ENCODE data around the gene TRERF1. TPM values are rescaled to one million over a fixed set of nuclear protein-coding genes. Genes with fewer than 3 reads are reported as not detected.

Gene TRERF1
- total and polyA plus RNA-seq, 2 of the 8 experiments (the other 6 are each of a cell fraction or from before 2014, with no cell fraction given): 10.8 to 21.5 TPM

DNA sequence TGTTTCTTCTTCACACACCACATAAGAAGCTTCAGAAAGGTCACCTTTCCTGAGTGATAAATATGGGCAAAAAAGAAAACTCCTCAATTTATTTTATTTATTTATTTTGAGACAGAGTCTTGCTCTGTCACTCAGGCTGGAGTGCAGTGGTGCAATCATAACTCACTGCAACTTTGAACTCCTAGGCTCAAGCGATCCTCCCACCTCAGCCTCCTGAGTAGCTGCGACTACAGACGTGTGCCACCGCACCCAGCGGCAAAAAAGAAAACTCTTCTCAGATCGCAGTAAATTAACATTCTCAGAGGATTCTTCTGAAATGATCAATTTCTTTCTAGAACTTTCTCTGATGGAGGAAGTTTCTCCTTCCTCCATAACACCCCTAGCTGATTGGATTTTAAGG, 111.2 kb downstream of the TRERF1 start:
- ChIA-PET CTCF (ENCODE audit: partially characterized antibody) (interaction anchor here (0.6 to 1.7 kb wide), 2 partner anchors 18 to 195 kb away, joined by 3 to 4 read pairs; no protein-coding TSS in a partner anchor), POLR2A (ENCODE audit: partially characterized antibody) (no interaction called here)
- Histone ChIP-seq H3K9me3 (ENCODE audit: insufficient read depth in 2 of 2, low read depth in 1 of 2, low read length in 1 of 2) (no peaks in the 10 kb centered on the region), H3K27me3 (replicated peaks in 1 of 4; ENCODE audit: control insufficient read depth in 3 of 4, extremely low read depth in 1 of 4, insufficient read depth in 3 of 4, low read length in 3 of 4) (no peaks in the 10 kb centered on the region), H4K5ac (ENCODE audit: insufficient read length, low read depth, low read length) (no peak overlapping the region), H3K4ac (replicated peaks; ENCODE audit: insufficient read length, low read depth, low read length) (no peak overlapping the region), H3K27ac (ENCODE audit: low read depth, low read length) (no peak overlapping the region), H4K20me1 (replicated peaks in 1 of 2; ENCODE audit: control insufficient read depth in 1 of 2, insufficient read depth in 2 of 2, low read length in 2 of 2) (peaks cover 2 to 8% of the 10 kb centered on the region in 2 experiments), H3K79me1 (ENCODE audit: low read depth, low read length) (peaks cover 27% of the 10 kb centered on the region), H3K56ac (replicated peaks; ENCODE audit: insufficient read length, low read depth, low read length) (no peak overlapping the region), H2BK12ac (ENCODE audit: low read depth, low read length) (no peak overlapping the region), H3K79me2 (ENCODE audit: control insufficient read depth in 1 of 2, insufficient read depth in 2 of 2, low read length in 2 of 2) (peaks cover 0 to 56% of the 10 kb centered on the region in 2 experiments; a peak in 2 of 4 replicates), H2BK120ac (replicated peaks; ENCODE audit: low read depth, low read length) (no peak overlapping the region), H2BK5ac (ENCODE audit: low read depth, low read length) (no peak overlapping the region), H3K4me2 (ENCODE audit: insufficient read depth in 1 of 2, low read depth in 2 of 2, low read length in 2 of 2) (no peak overlapping the region), H3K36me3 (ENCODE audit: control insufficient read depth in 2 of 4, insufficient read depth in 4 of 4, low read length in 3 of 4) (0 out of 8 replicates have a peak, but pooled peaks cover 0 to 4% (median 0%) of the 10 kb centered on the region in 4 experiments), H4K91ac (replicated peaks; ENCODE audit: insufficient read length, low read length) (no peak overlapping the region), H3K23ac (ENCODE audit: insufficient read length) (no peak overlapping the region), H3K4me3 (ENCODE audit: extremely low read depth in 1 of 4, insufficient read depth in 2 of 4, low read depth in 3 of 4, low read length in 4 of 4) (no peak overlapping the region), H2AK5ac (ENCODE audit: low read depth, low read length) (no peak overlapping the region), H3K9ac (replicated peaks in 1 of 4; ENCODE audit: extremely low read depth in 1 of 4, low read depth in 3 of 4, low read length in 3 of 4) (no peak overlapping the region), H3K4me1 (replicated peaks in 1 of 4; ENCODE audit: control insufficient read depth in 3 of 4, insufficient read depth in 4 of 4, low read length in 3 of 4) (peaks cover 0 to 3% (median under 1%) of the 10 kb centered on the region in 4 experiments; a peak in 1 of 7 replicates), H4K8ac (ENCODE audit: extremely low read depth, insufficient read depth, low read length) (no peak overlapping the region), H2AFZ (ENCODE audit: low read length) (no peak overlapping the region), H3K18ac (ENCODE audit: extremely low read depth, low read length) (no peak overlapping the region), H2BK15ac (ENCODE audit: low read length) (no peak overlapping the region), H3K23me2 (ENCODE audit: low read depth, low read length) (no peaks in the 10 kb centered on the region), H2BK20ac (ENCODE audit: low read length) (no peak overlapping the region), H3K14ac (ENCODE audit: insufficient read length) (no peak overlapping the region)
- WGBS, 2 experiments (ENCODE audit: extremely low coverage in 1 of 2, insufficient coverage in 1 of 2, insufficient read length in 1 of 2, insufficient replicate concordance in 2 of 2, low coverage in 1 of 2, low lambda C conversion rate in 2 of 2, missing lambda C conversion rate in 1 of 2): 92% methylated on average over 6 of the region's 6 CpGs; no CpG with 5 or more reads in 1 of the 2 experiments
- FAIRE-seq: no peak
- no peak for TF ChIP-seq BACH1 (IDR thresholded peaks at IDR 0.05; ENCODE audit: low read length)
- DNase-seq (ENCODE audit: low read depth in 1 of 2, low spot score in 2 of 2): no peak

Measured in H1 (cell line).